SK-N-SH (cell line): ENCODE data around the gene PTPRD. TPM values are rescaled to one million over a fixed set of nuclear protein-coding genes. Genes with fewer than 3 reads are reported as not detected.

Experiments used
- CTCF ChIA-PET: fragments of 300-600, 350-600 bp; formaldehyde crosslinking; extraction: SDS; loops from one replicate; lab custom pipeline; 2021; lab: Yijun Ruan, JAX
- POLR2A ChIA-PET: fragments of 350-600 bp; sonication (Branson Sonifier 250); formaldehyde crosslinking; extraction: SDS; loops from one replicate; lab custom pipeline; 2020; ENCODE audit warnings: antibody characterized with exemption, inconsistent platforms; lab: Yijun Ruan, JAX
- DNase-seq: peaks from one replicate; pipeline ENCODE4 v3.0.0; 2012
- H2AFZ ChIP-seq: fragments of 200-600 bp; sonication (generic); 2 replicates; pipeline ENCODE4 v1.8.1; 2016; ENCODE audit warnings: antibody characterized with exemption, mild to moderate bottlenecking, low read depth
- H3F3A ChIP-seq: fragments of 200-600 bp; sonication (generic); replicated peaks from 2 replicates; pipeline ENCODE3; 2016; ENCODE audit warnings: antibody characterized with exemption, mild to moderate bottlenecking; ENCODE audit not compliant: insufficient read depth
- H3K27ac ChIP-seq, 2 experiments: fragments of 200-500 bp in 1 of 2; fragments of 200-600 bp in 1 of 2; sonication (Bioruptor generic) in 1 of 2; sonication (generic), shearing (Covaris generic) in 1 of 2; 2 replicates each; pipeline versions ENCODE4 v1.5.1 to v1.6.1; 2014 to 2016; ENCODE audit warnings: low read depth in 2 of 2, inconsistent platforms in 1 of 2, low read length in 1 of 2, mild to moderate bottlenecking in 1 of 2, mixed read lengths in 1 of 2
- H3K27me3 ChIP-seq: fragments of 200-600 bp; sonication (generic), shearing (Covaris generic); 2 replicates; pipeline ENCODE4 v1.6.1; 2016; ENCODE audit warnings: mixed run types; ENCODE audit not compliant: insufficient read depth
- H3K36me3 ChIP-seq, 2 experiments: fragments of 200-500 bp in 1 of 2; fragments of 200-600 bp in 1 of 2; sonication (Bioruptor generic) in 1 of 2; sonication (generic) in 1 of 2; replicated peaks in 1 of 2; 2 replicates each; pipeline versions ENCODE3 to v1.5.1; 2014 to 2016; ENCODE audit warnings: low read length in 1 of 2, mild to moderate bottlenecking in 1 of 2; ENCODE audit not compliant: insufficient read depth in 2 of 2, control insufficient read depth in 1 of 2
- H3K4me1 ChIP-seq, 2 experiments: fragments of 200-500 bp in 1 of 2; fragments of 200-600 bp in 1 of 2; sonication (Bioruptor generic) in 1 of 2; sonication (generic), shearing (Covaris generic) in 1 of 2; 2 replicates each; pipeline versions ENCODE4 v1.5.1 to v1.6.1; 2014 to 2016; ENCODE audit warnings: low read depth in 1 of 2, low read length in 1 of 2, mixed run types in 1 of 2; ENCODE audit not compliant: insufficient read depth in 2 of 2, control insufficient read depth in 1 of 2
- H3K4me2 ChIP-seq: fragments of 200-600 bp; sonication (generic), shearing (Covaris generic); 2 replicates; pipeline ENCODE4 v1.6.1; 2017; ENCODE audit warnings: mixed run types
- H3K4me3 ChIP-seq, 2 experiments: fragments of 200-500 bp in 1 of 2; fragments of 200-600 bp in 1 of 2; sonication (Bioruptor generic) in 1 of 2; sonication (generic), shearing (Covaris generic) in 1 of 2; 2 replicates each; pipeline versions ENCODE4 v1.5.1 to v1.8.1; 2014 to 2016; ENCODE audit warnings: low read depth in 2 of 2, inconsistent platforms in 1 of 2, low read length in 1 of 2, mild to moderate bottlenecking in 1 of 2, mixed read lengths in 1 of 2, moderate library complexity in 1 of 2
- H3K79me2 ChIP-seq: fragments of 200-600 bp; sonication (generic); 2 replicates; pipeline ENCODE4 v1.8.1; 2017; ENCODE audit warnings: mild to moderate bottlenecking; ENCODE audit not compliant: insufficient read depth
- H3K9ac ChIP-seq: fragments of 200-600 bp; sonication (generic); 2 replicates; pipeline ENCODE4 v1.6.1; 2017; ENCODE audit warnings: mixed run types
- H3K9me2 ChIP-seq: fragments of 200-600 bp; sonication (generic); 2 replicates; pipeline ENCODE4 v1.6.1; 2017; ENCODE audit warnings: mixed run types
- H3K9me3 ChIP-seq: fragments of 200-600 bp; sonication (generic); 2 replicates; pipeline ENCODE4 v1.6.1; 2017; ENCODE audit warnings: mixed run types, mild to moderate bottlenecking, moderate library complexity
- H4K20me1 ChIP-seq: fragments of 200-600 bp; sonication (generic); 2 replicates; pipeline ENCODE4 v1.6.1; 2017; ENCODE audit warnings: mild to moderate bottlenecking, mixed run types; ENCODE audit not compliant: insufficient read depth
- CHD2 ChIP-seq: fragments of 150-350 bp; IDR thresholded peaks from 2 replicates; pipeline ENCODE4 v1.6.1; 2018; ENCODE audit warnings: low read length; ENCODE audit not compliant: partially characterized antibody
- EZH2phosphoT487 ChIP-seq: fragments of 200-600 bp; sonication (generic); IDR thresholded peaks from 2 replicates; pipeline ENCODE4 v1.6.1; 2017; ENCODE audit warnings: low read depth, mixed run types, mild to moderate bottlenecking, antibody characterized with exemption, moderate library complexity, borderline replicate concordance
- FOSL2 ChIP-seq: IDR thresholded peaks from 2 replicates; pipeline ENCODE4 v1.4.0; 2012; ENCODE audit warnings: low read depth, mild to moderate bottlenecking, moderate library complexity, borderline replicate concordance
- FOXJ3 ChIP-seq: sonication (generic); formaldehyde crosslinking; IDR thresholded peaks from 2 replicates; pipeline ENCODE4 v1.5.1; 2020; ENCODE audit warnings: mild to moderate bottlenecking, missing genetic modification reagents
- MXI1 ChIP-seq: IDR thresholded peaks from 2 replicates; pipeline ENCODE4 v1.6.1; 2012; ENCODE audit warnings: mild to moderate bottlenecking, low read depth, low read length, improper control_type of control experiment
- NRF1 ChIP-seq: IDR thresholded peaks from 2 replicates; pipeline ENCODE4 v1.6.1; 2012; ENCODE audit warnings: low read depth, mild to moderate bottlenecking, low read length
- PBX3 ChIP-seq: IDR thresholded peaks from 2 replicates; pipeline ENCODE4; 2012
- POLR2AphosphoS5 ChIP-seq: IDR thresholded peaks from 2 replicates; pipeline ENCODE4 v1.6.1; 2012; ENCODE audit warnings: low read depth, low read length
- RAD21 ChIP-seq: IDR thresholded peaks from 2 replicates; pipeline ENCODE4 v1.6.1; 2012; ENCODE audit warnings: mild to moderate bottlenecking, low read length
- RFX5 ChIP-seq: IDR thresholded peaks from 2 replicates; pipeline ENCODE4 v1.6.1; 2012; ENCODE audit warnings: mild to moderate bottlenecking, improper control_type of control experiment, low read length
- RXRA ChIP-seq: IDR thresholded peaks from 2 replicates; pipeline ENCODE4 v1.4.0; 2012; ENCODE audit warnings: low read depth, mild to moderate bottlenecking, borderline replicate concordance
- SIN3A ChIP-seq: IDR thresholded peaks from 2 replicates; pipeline ENCODE4 v1.6.1; 2012; ENCODE audit warnings: low read depth, mild to moderate bottlenecking, low read length, moderate library complexity, borderline replicate concordance
- SMC3 ChIP-seq: IDR thresholded peaks from 2 replicates; pipeline ENCODE4 v1.6.1; 2012; ENCODE audit warnings: low read depth, low read length, improper control_type of control experiment
- TCF12 ChIP-seq: IDR thresholded peaks from 2 replicates; pipeline ENCODE4 v1.4.0; 2012
- TEAD4 ChIP-seq: IDR thresholded peaks from 2 replicates; pipeline ENCODE4 v1.4.0; 2012; ENCODE audit warnings: mild to moderate bottlenecking, borderline replicate concordance; ENCODE audit not compliant: insufficient read depth
- YY1 ChIP-seq: IDR thresholded peaks from 2 replicates; pipeline ENCODE4 v1.4.0; 2012; ENCODE audit warnings: low read depth, mild to moderate bottlenecking
- WGBS: methylation state at CpG from one replicate; pipeline ENCODE4 v1.1.6; 2017; ENCODE audit warnings: low lambda C conversion rate; 5-methylcytosine and 5-hydroxymethylcytosine counted together
- polyA plus RNA-seq, 3 experiments: library from polyadenylated mRNA; depleted of rRNA; stranded (reverse); fragments of >200 nt; gene quantifications; 2 replicates each; pipeline ENCODE4 v1.2.3, GENCODE V29; 2012
- TF ChIP-seq, protein P1 (sequence below): IDR thresholded peaks from 2 replicates; pipeline ENCODE4 v1.6.1; 2012; ENCODE audit warnings: mild to moderate bottlenecking, low read depth, low read length, moderate library complexity
- TF ChIP-seq, protein P2 (sequence below): fragments of 200-600 bp; sonication (generic); IDR thresholded peaks from 2 replicates; pipeline ENCODE4 v1.6.1; 2017; ENCODE audit warnings: antibody characterized with exemption, mild to moderate bottlenecking, moderate library complexity

Gene PTPRD
- polyA plus RNA-seq, 1 of the 3 experiments (the other 2 are of a cell fraction), result 0.15 TPM

GRCh38 chr9:9914174-9914573, 698.6 kb downstream of the PTPRD start:
- Histone ChIP-seq H4K20me1 (no peaks in the 10 kb centered on the region), H3K9me3 (no peaks in the 10 kb centered on the region), H3K27ac (no peak overlapping the region), H3K27me3 (no peaks in the 10 kb centered on the region), H3K9me2 (no peaks in the 10 kb centered on the region), H2AFZ (no peak overlapping the region), H3K4me3 (no peak overlapping the region), H3K36me3 (no peaks in the 10 kb centered on the region), H3K79me2 (no peaks in the 10 kb centered on the region), H3K9ac (no peak overlapping the region), H3K4me1 (no peaks in the 10 kb centered on the region), H3K4me2 (no peak overlapping the region), H3F3A (no peaks in the 10 kb centered on the region)
- TF ChIP-seq, protein P1, sequence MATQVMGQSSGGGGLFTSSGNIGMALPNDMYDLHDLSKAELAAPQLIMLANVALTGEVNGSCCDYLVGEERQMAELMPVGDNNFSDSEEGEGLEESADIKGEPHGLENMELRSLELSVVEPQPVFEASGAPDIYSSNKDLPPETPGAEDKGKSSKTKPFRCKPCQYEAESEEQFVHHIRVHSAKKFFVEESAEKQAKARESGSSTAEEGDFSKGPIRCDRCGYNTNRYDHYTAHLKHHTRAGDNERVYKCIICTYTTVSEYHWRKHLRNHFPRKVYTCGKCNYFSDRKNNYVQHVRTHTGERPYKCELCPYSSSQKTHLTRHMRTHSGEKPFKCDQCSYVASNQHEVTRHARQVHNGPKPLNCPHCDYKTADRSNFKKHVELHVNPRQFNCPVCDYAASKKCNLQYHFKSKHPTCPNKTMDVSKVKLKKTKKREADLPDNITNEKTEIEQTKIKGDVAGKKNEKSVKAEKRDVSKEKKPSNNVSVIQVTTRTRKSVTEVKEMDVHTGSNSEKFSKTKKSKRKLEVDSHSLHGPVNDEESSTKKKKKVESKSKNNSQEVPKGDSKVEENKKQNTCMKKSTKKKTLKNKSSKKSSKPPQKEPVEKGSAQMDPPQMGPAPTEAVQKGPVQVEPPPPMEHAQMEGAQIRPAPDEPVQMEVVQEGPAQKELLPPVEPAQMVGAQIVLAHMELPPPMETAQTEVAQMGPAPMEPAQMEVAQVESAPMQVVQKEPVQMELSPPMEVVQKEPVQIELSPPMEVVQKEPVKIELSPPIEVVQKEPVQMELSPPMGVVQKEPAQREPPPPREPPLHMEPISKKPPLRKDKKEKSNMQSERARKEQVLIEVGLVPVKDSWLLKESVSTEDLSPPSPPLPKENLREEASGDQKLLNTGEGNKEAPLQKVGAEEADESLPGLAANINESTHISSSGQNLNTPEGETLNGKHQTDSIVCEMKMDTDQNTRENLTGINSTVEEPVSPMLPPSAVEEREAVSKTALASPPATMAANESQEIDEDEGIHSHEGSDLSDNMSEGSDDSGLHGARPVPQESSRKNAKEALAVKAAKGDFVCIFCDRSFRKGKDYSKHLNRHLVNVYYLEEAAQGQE, result no peak
- TF ChIP-seq POLR2AphosphoS5, result no peak
- no peak for TF ChIP-seq FOSL2
- TF ChIP-seq FOXJ3 (CRISPR knock-in tag), result no peak
- TF ChIP-seq NRF1, result no peak
- no peak for TF ChIP-seq PBX3
- DNase-seq, result no peak
- ChIA-PET CTCF (interaction anchor here (0.6 to 2.2 kb wide), 6 partner anchors 12 to 306 kb away, joined by 3 to 5 read pairs (median 3); no protein-coding TSS in a partner anchor), POLR2A (no interaction called here)
- WGBS, result 33% methylated on average over 2 of the region's 3 CpGs

DNA sequence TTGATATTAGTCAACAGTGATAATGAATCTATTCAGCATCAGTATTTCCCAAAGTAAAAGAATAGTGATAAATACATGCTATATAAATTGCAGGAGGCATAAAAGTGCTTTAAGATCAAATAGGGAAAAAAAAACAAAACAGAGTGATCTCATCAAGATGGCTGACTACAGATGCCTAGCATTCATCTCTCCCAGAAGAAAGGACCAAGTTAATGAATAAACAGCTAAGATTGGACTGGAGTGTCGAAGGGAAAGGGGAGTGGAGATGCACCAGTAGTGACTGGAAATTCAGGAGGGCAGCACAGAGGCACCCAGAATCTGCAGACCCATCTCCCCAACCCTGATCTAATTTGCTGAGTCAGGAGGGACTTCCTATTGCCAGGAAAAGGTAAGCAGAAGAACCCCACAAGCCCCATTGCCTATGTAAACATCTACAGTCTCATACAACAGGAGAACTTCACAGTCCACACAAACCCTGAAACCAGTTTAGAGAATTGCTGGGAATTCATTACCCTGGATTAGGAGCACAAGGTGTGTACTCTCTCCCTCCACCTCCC, 699.4 kb downstream of the PTPRD start:
- 7% methylated on average over 1 of the region's 1 CpG for WGBS
- Histone ChIP-seq H3K4me3 (no peak overlapping the region), H3K4me1 (no peaks in the 10 kb centered on the region), H3K27ac (no peak overlapping the region), H2AFZ (no peak overlapping the region), H3K36me3 (no peaks in the 10 kb centered on the region), H4K20me1 (no peaks in the 10 kb centered on the region), H3K9me3 (no peaks in the 10 kb centered on the region), H3K9ac (no peak overlapping the region), H3K27me3 (no peaks in the 10 kb centered on the region), H3K9me2 (no peaks in the 10 kb centered on the region), H3K79me2 (no peaks in the 10 kb centered on the region), H3F3A (no peaks in the 10 kb centered on the region), H3K4me2 (no peak overlapping the region)
- CTCF ChIA-PET, result interaction anchor here (0.6 to 2.2 kb wide), 7 partner anchors 11 to 306 kb away, joined by 3 to 22 read pairs (median 4); no protein-coding TSS in a partner anchor
- POLR2A ChIA-PET, result no interaction called here
- no peak for DNase-seq
- TF ChIP-seq RAD21 (no peak), SIN3A (no peak), CHD2 (no peak), EZH2phosphoT487 (no peak), RXRA (no peak), YY1 (no peak), SMC3 (no peak), RFX5 (no peak), MXI1 (no peak), TCF12 (no peak), TEAD4 (no peak)
- TF ChIP-seq, protein P2, sequence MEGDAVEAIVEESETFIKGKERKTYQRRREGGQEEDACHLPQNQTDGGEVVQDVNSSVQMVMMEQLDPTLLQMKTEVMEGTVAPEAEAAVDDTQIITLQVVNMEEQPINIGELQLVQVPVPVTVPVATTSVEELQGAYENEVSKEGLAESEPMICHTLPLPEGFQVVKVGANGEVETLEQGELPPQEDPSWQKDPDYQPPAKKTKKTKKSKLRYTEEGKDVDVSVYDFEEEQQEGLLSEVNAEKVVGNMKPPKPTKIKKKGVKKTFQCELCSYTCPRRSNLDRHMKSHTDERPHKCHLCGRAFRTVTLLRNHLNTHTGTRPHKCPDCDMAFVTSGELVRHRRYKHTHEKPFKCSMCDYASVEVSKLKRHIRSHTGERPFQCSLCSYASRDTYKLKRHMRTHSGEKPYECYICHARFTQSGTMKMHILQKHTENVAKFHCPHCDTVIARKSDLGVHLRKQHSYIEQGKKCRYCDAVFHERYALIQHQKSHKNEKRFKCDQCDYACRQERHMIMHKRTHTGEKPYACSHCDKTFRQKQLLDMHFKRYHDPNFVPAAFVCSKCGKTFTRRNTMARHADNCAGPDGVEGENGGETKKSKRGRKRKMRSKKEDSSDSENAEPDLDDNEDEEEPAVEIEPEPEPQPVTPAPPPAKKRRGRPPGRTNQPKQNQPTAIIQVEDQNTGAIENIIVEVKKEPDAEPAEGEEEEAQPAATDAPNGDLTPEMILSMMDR, result no peak
